HG03175 (cell line): Measurements from ENCODE around the gene PFN2.
"Not testable (repeated sequence)": the region's sequence is repeated elsewhere in the genome, so short reads cannot be mapped to it uniquely, and the experiment has no call there.

Experiments
- ATAC-seq: cut with Tn5 transposase; IDR thresholded peaks from one replicate; pipeline ENCODE4 v1.9.1; 2021; ENCODE audit warnings: mild to moderate bottlenecking, moderate library complexity; ENCODE audit not compliant: unreplicated experiment

The PFN2 gene

GRCh38 chr3:149969110-149969939 is 1.4 kb downstream of the PFN2 start:
- no peak for ATAC-seq

GRCh38 chr3:149968216-149968615 is 2.5 kb downstream of the PFN2 start:
- no peak for ATAC-seq

- ATAC-seq = no peak
Measured at GRCh38 chr3:149967086-149967685, 3.5 kb downstream of the PFN2 start.

GRCh38 chr3:149965278-149965677 is 5.4 kb downstream of the PFN2 start:
- no peak for ATAC-seq

- ATAC-seq = no peak
Measured at GRCh38 chr3:149964291-149964690, 6.4 kb downstream of the PFN2 start.

- no peak for ATAC-seq
Measured at GRCh38 chr3:149963485-149963884, 7.2 kb downstream of the PFN2 start.

GRCh38 chr3:149959443-149959842 is 11.3 kb downstream of the PFN2 start:
- no peak for ATAC-seq

- no peak for ATAC-seq
Measured at GRCh38 chr3:149958171-149958796, 12.4 kb downstream of the PFN2 start.

- ATAC-seq = no peak
Measured at GRCh38 chr3:149957361-149958125, 13.2 kb downstream of the PFN2 start.

GRCh38 chr3:149955449-149955848 is 15.2 kb downstream of the PFN2 start:
- ATAC-seq = no peak

GRCh38 chr3:149954812-149955211 is 15.9 kb downstream of the PFN2 start:
- no peak for ATAC-seq

GRCh38 chr3:149949181-149949580 is 21.5 kb downstream of the PFN2 start:
- ATAC-seq = no peak

GRCh38 chr3:149947231-149947630 is 23.5 kb downstream of the PFN2 start:
- no peak for ATAC-seq

- not testable (repeated sequence) for ATAC-seq
Measured at GRCh38 chr3:149943966-149944365, 26.7 kb downstream of the PFN2 start.

GRCh38 chr3:149942409-149942808 is 28.3 kb downstream of the PFN2 start:
- no peak for ATAC-seq

- no peak for ATAC-seq
Measured at GRCh38 chr3:149941946-149942345, 28.7 kb downstream of the PFN2 start.

GRCh38 chr3:149941186-149941585 is 29.5 kb downstream of the PFN2 start:
- no peak for ATAC-seq

GRCh38 chr3:149938392-149939055 is 32.2 kb downstream of the PFN2 start:
- ATAC-seq = not testable (repeated sequence)

GRCh38 chr3:149936812-149937230 is 33.9 kb downstream of the PFN2 start:
- ATAC-seq = peak; percentile 64

GRCh38 chr3:149934524-149934923 is 36.2 kb downstream of the PFN2 start:
- ATAC-seq = no peak

GRCh38 chr3:149933858-149934257 is 36.8 kb downstream of the PFN2 start:
- no peak for ATAC-seq
